Endothelial cell of umbilical vein (primary cell): ENCODE results near the gene CYP3A5. TPM values are rescaled to one million over a fixed set of nuclear protein-coding genes. Genes with fewer than 3 reads are reported as not detected.

Source experiments
- BruUV-seq: library from RNA; stranded (reverse); fragments of 400-500 nt; replicated peaks from 2 replicates; lab custom pipeline; 2021; lab: Mats Ljungman, UMichigan
- CTCF ChIA-PET: fragments of 300-600, 350-600 bp; sonication (Branson Sonifier 250); formaldehyde crosslinking; loops from one replicate; lab custom pipeline; 2021; ENCODE audit warnings: antibody characterized with exemption, inconsistent platforms; lab: Charles Lee
- POLR2A ChIA-PET: fragments of 300-600, 350-600 bp; sonication (Branson Sonifier 250); formaldehyde crosslinking; loops from one replicate; lab custom pipeline; 2021; ENCODE audit warnings: antibody characterized with exemption, inconsistent platforms; lab: Charles Lee
- DNase-seq: peaks from one replicate; pipeline ENCODE4 v3.0.0-alpha.2; 2011; ENCODE audit warnings: low read depth, low spot score
- FAIRE-seq: peaks from 2 replicates; lab custom pipeline; 2011; peaks lifted over from hg19 to GRCh38; lab: Jason Lieb, UNC
- H2AFZ ChIP-seq: 2 replicates; pipeline ENCODE4 v1.6.0; 2012; ENCODE audit warnings: low read depth, low read length, control low read depth, inconsistent platforms
- H3K27ac ChIP-seq: 2 replicates; pipeline ENCODE4 v1.5.1; 2011; ENCODE audit warnings: low read depth, mild to moderate bottlenecking, control low read depth, low read length, moderate library complexity; ENCODE audit not compliant: insufficient read depth
- H3K27me3 ChIP-seq, 2 experiments: 2 replicates each; pipeline versions ENCODE4 v1.6.0 to v1.6.1; 2011; ENCODE audit warnings: low read length in 2 of 2, mixed read lengths in 1 of 2; ENCODE audit not compliant: control insufficient read depth in 2 of 2, insufficient read depth in 2 of 2
- H3K36me3 ChIP-seq, 2 experiments: 2 replicates in 1 of 2; 3 replicates in 1 of 2; pipeline ENCODE4 v1.5.1; 2011; ENCODE audit warnings: low read length in 2 of 2, mild to moderate bottlenecking in 1 of 2, moderate library complexity in 1 of 2; ENCODE audit not compliant: control insufficient read depth in 2 of 2, insufficient read depth in 2 of 2; ENCODE audit errors: extremely low read depth in 1 of 2
- H3K4me1 ChIP-seq: 3 replicates; pipeline ENCODE4 v1.5.1; 2011; ENCODE audit warnings: mild to moderate bottlenecking, low read length; ENCODE audit not compliant: control insufficient read depth, insufficient read depth; ENCODE audit errors: extremely low read depth
- H3K4me2 ChIP-seq: 2 replicates; pipeline ENCODE4 v1.6.1; 2011; ENCODE audit warnings: low read length, control low read depth, mixed read lengths; ENCODE audit not compliant: insufficient read depth
- H3K4me3 ChIP-seq, 3 experiments: fragments of 200-600 bp in 1 of 3; sonication (generic), shearing (Covaris generic) in 1 of 3; replicated peaks in 1 of 3; 2 replicates each; pipeline ENCODE4 v1.5.1; 2011 to 2016; ENCODE audit warnings: control low read depth in 3 of 3, low read length in 3 of 3, mild to moderate bottlenecking in 2 of 3, inconsistent platforms in 1 of 3, low read depth in 1 of 3, moderate library complexity in 1 of 3; ENCODE audit not compliant: insufficient read depth in 1 of 3
- H3K79me2 ChIP-seq: 2 replicates; pipeline ENCODE4 v1.6.0; 2012; ENCODE audit warnings: low read length, inconsistent platforms; ENCODE audit not compliant: control insufficient read depth, insufficient read depth
- H3K9ac ChIP-seq: replicated peaks from 2 replicates; pipeline ENCODE3; 2011; ENCODE audit warnings: low read length, control low read depth; ENCODE audit not compliant: insufficient read depth; ENCODE audit errors: extremely low read depth
- H3K9me1 ChIP-seq: replicated peaks from 3 replicates; pipeline ENCODE4 v1.6.0; 2011; ENCODE audit warnings: mild to moderate bottlenecking, low read length; ENCODE audit not compliant: control insufficient read depth, insufficient read depth; ENCODE audit errors: extremely low read depth
- H3K9me3 ChIP-seq: replicated peaks from 2 replicates; pipeline ENCODE4 v1.5.1; 2012; ENCODE audit warnings: low read length, inconsistent platforms; ENCODE audit not compliant: control insufficient read depth, insufficient read depth
- H4K20me1 ChIP-seq: replicated peaks from 2 replicates; pipeline ENCODE3; 2011; ENCODE audit warnings: mild to moderate bottlenecking, low read length; ENCODE audit not compliant: control insufficient read depth, insufficient read depth; ENCODE audit errors: extremely low read depth
- EZH2 ChIP-seq: IDR thresholded peaks from 2 replicates; pipeline ENCODE4 v1.6.1; 2012; ENCODE audit warnings: borderline replicate concordance, low read depth, mild to moderate bottlenecking, moderate library complexity, low read length, inconsistent platforms; ENCODE audit not compliant: severe bottlenecking
- FOS ChIP-seq: IDR thresholded peaks from 2 replicates; pipeline ENCODE4 v1.6.1; 2011; ENCODE audit warnings: mild to moderate bottlenecking, low read length, moderate library complexity, borderline replicate concordance; ENCODE audit not compliant: insufficient read depth
- GATA2 ChIP-seq: IDR thresholded peaks from 2 replicates; pipeline ENCODE4 v1.7.0; 2011; ENCODE audit warnings: low read depth, mild to moderate bottlenecking, moderate library complexity, mixed read lengths, low read length; ENCODE audit not compliant: insufficient read length, insufficient read depth
- JUN ChIP-seq: IDR thresholded peaks from 2 replicates; pipeline ENCODE4 v1.6.1; 2011; ENCODE audit warnings: borderline replicate concordance, low read depth; ENCODE audit not compliant: insufficient read length, insufficient read depth
- MAX ChIP-seq: IDR thresholded peaks from 2 replicates; pipeline ENCODE4 v1.6.1; 2011; ENCODE audit not compliant: insufficient read depth, insufficient read length
- MYC ChIP-seq: IDR thresholded peaks from one replicate; pipeline ENCODE4 v1.6.1; 2011; ENCODE audit warnings: mild to moderate bottlenecking, low read depth, low read length
- POLR2A ChIP-seq: IDR thresholded peaks from 2 replicates; pipeline ENCODE4 v1.6.1; 2012; ENCODE audit warnings: low read depth, mild to moderate bottlenecking, control low read depth, low read length
- POLR2AphosphoS5 ChIP-seq: IDR thresholded peaks from 2 replicates; pipeline ENCODE4 v1.6.1; 2012; ENCODE audit warnings: low read depth, mild to moderate bottlenecking, control low read depth, low read length, moderate library complexity; ENCODE audit not compliant: insufficient read depth
- dilution Hi-C: fragments of 300-500 bp; cut with MboI; formaldehyde crosslinking; loops from one replicate; pipeline ENCODE4 v1.15.0; 2019; ENCODE audit warnings: low sequenced_read_pairs; ENCODE audit not compliant: extremely low pct_ligation_motif_present
- intact Hi-C: fragments of 100-400 bp; cut with micrococcal nuclease; formaldehyde crosslinking; loops from one replicate; pipeline ENCODE4 v1.10.0; 2022
- polyA plus RNA-seq, 4 experiments: library from polyadenylated mRNA; depleted of rRNA in 3 of 4; stranded (reverse) in 3 of 4; unstranded in 1 of 4; fragments of >200 nt; gene quantifications; 2 replicates each; pipeline versions ENCODE4 v1.2.1 to v1.2.3, GENCODE V29; 2011 to 2012; ENCODE audit warnings: missing spikeins in 1 of 4
- total RNA-seq: library from RNA; stranded (reverse); gene quantifications from 2 replicates; pipeline ENCODE4 v1.2.3, GENCODE V29; 2021
- TF ChIP-seq, protein P1 (sequence below), 2 donors: IDR thresholded peaks; 1 replicate in 1 of 2; 2 replicates in 1 of 2; pipeline ENCODE4 v1.5.1; 2011; ENCODE audit warnings: low read length in 2 of 2, mild to moderate bottlenecking in 2 of 2, moderate library complexity in 2 of 2, control low read depth in 1 of 2, inconsistent platforms in 1 of 2, low read depth in 1 of 2; ENCODE audit not compliant: insufficient read depth in 1 of 2; ENCODE audit errors: extremely low read depth in 1 of 2

The CYP3A5 gene
- total and polyA plus RNA-seq, 2 donors (not counting 3 experiments of a cell fraction or from before 2014, with no cell fraction given), result not detected

GRCh38 chr7:99669782-99670181, 10.0 kb downstream of the CYP3A5 start:
- Histone ChIP-seq H4K20me1 (no peaks in the 10 kb centered on the region), H3K36me3 (no peaks in the 10 kb centered on the region), H3K27ac (no peak overlapping the region), H3K9me3 (no peaks in the 10 kb centered on the region), H3K4me3 (no peak overlapping the region), H3K9ac (no peak overlapping the region), H3K27me3 (no peaks in the 10 kb centered on the region), H2AFZ (no peak overlapping the region), H3K9me1 (no peaks in the 10 kb centered on the region), H3K4me2 (no peak overlapping the region), H3K4me1 (no peaks in the 10 kb centered on the region), H3K79me2 (no peaks in the 10 kb centered on the region)
- dilution Hi-C loops, result no loop called here
- no peak for TF ChIP-seq FOS
- no peak for TF ChIP-seq JUN
- TF ChIP-seq POLR2A, result no peak
- TF ChIP-seq MYC, result no peak
- TF ChIP-seq EZH2, result no peak
- TF ChIP-seq GATA2, result no peak
- TF ChIP-seq POLR2AphosphoS5, result no peak
- no peak for TF ChIP-seq MAX
- TF ChIP-seq, protein P1, sequence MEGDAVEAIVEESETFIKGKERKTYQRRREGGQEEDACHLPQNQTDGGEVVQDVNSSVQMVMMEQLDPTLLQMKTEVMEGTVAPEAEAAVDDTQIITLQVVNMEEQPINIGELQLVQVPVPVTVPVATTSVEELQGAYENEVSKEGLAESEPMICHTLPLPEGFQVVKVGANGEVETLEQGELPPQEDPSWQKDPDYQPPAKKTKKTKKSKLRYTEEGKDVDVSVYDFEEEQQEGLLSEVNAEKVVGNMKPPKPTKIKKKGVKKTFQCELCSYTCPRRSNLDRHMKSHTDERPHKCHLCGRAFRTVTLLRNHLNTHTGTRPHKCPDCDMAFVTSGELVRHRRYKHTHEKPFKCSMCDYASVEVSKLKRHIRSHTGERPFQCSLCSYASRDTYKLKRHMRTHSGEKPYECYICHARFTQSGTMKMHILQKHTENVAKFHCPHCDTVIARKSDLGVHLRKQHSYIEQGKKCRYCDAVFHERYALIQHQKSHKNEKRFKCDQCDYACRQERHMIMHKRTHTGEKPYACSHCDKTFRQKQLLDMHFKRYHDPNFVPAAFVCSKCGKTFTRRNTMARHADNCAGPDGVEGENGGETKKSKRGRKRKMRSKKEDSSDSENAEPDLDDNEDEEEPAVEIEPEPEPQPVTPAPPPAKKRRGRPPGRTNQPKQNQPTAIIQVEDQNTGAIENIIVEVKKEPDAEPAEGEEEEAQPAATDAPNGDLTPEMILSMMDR (IDR thresholded peaks at IDR 0.05; ENCODE audit: extremely low read depth in 1 of 2, insufficient read depth in 1 of 2, low read depth in 1 of 2, low read length in 2 of 2), result no peak
- FAIRE-seq (no peak), DNase-seq (no peak)
- no TSS peak for BruUV-seq
- POLR2A ChIA-PET, result no interaction called here
- CTCF ChIA-PET, result no interaction called here
- intact Hi-C loops, result no loop called here
